Suppressor macrophage (primary cell): ENCODE data around the gene LINC00237.

ENCODE experiments used
- DNase-seq, 4 experiments: peaks; one replicate each; pipeline ENCODE4 v3.0.0-alpha.2; 2020 to 2022

The LINC00237 gene

GRCh38 chr20:21046413-21047070 lies 59.6 kb downstream of the LINC00237 start:
- DNase-seq = no peak
